Measurements from ENCODE around the gene ARHGAP23. TPM values are rescaled to one million over a fixed set of nuclear protein-coding genes. Genes with fewer than 3 reads are reported as not detected.
"Not testable (repeated sequence)": the region's sequence is repeated elsewhere in the genome, so short reads cannot be mapped to it uniquely, and the experiment has no call there.

Gene ARHGAP23
- total RNA-seq, 1 experiment from 2014 or later, result 6.4 TPM

DNA sequence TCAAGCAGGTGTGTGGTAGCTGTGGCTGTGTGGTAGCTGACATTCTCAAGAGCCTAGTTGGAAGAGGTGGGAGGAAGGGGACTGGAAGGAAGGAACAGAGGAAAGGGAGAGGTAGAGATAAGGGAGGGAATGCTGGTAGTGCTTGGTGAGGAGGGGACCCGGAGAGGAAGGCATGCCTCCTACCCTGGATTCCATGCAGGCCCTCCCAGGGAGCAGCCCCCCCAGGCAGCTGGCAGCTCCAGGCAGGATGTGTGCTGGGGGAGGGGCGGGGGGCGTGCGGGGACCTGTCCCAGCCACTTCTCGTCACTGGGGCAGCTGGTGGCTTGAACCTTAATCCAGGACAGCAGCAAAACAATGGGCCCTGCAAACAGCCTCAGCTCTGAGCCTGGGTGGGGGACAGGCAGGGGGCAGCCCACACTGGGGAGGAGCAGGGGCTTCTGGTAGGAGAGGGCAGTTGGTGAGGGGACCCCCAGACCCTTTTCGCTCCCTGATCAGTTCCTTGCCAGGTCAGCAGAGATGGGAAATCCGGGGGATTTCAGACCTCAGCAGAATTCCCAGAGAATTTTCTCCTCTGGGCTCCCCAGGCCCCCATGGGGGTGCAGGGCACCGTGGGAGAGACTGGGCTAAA lies 27.1 kb downstream of the ARHGAP23 start:
- DNase-seq (ENCODE audit: low spot score), result no peak
- in situ Hi-C loops (cut with HindIII; ENCODE audit: low sequenced_read_pairs), result no loop called here

DNA sequence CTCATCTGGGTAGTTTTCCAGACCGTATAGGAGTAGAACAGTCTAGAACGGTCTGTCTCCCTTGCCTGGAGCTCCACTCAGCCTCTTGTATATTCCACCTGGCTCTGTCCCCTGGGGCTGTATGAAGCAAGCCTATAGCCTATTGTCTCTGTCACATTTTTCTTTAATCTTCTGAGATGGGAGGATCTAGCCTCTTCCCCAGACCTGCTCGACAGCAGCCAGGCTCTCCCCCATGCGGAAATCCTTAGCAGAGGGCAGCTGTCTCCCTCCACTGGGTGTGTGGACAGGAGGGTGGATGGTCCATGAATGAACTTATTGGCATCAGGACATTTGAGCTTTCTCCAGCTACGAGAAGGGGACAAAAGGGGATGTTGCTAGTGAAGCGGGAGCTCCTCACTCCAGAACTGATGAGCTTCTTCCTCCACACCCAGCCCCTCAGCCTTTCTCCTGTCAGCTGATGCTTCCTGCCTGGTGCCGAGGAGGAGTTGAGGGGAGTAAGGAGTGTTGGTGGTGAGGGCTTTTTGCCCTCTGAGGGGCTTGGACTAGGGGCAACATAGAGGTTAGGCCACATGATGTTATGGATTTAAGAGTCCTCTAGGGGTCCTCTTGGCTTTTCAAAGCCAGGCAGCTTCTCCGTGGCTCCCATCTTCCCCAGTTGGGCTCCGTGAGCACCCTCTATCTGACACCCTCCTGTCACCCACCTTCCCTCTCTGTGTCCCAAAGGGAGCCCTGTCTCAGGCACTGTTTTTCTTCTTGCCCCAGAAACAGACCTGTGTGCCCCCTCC lies 28.0 kb downstream of the ARHGAP23 start:
- in situ Hi-C loops (cut with HindIII; ENCODE audit: low sequenced_read_pairs), result no loop called here
- DNase-seq (ENCODE audit: low spot score), result no peak

GRCh38 chr17:38457577-38458371 lies 29.5 kb downstream of the ARHGAP23 start:
- in situ Hi-C loops (cut with HindIII; ENCODE audit: low sequenced_read_pairs), result no loop called here
- no peak for DNase-seq (ENCODE audit: low spot score)

DNA sequence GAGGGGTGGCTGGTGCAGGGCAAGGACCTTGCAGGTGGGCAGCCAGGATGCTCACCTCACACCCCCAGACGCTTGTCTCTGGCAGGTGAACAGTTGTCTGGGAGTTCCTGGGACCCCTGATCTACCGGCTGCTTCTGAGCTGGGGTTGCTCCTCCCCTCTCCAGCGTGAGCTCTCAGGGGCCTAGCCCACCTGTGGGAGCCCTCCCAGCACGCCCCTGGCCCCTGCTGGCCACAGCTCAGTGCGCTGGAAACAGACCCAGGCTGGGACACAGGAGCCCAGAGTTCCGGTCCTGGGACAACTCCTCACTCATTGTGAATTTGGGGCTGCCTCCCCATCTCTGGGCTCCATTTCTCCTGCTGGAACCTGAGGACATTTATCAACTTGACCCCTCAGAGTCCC lies 30.3 kb downstream of the ARHGAP23 start:
- no peak for DNase-seq (ENCODE audit: low spot score)
- in situ Hi-C loops (cut with HindIII; ENCODE audit: low sequenced_read_pairs), result no loop called here

GRCh38 chr17:38459567-38459966 lies 31.3 kb downstream of the ARHGAP23 start:
- in situ Hi-C loops (cut with HindIII; ENCODE audit: low sequenced_read_pairs), result no loop called here

DNA sequence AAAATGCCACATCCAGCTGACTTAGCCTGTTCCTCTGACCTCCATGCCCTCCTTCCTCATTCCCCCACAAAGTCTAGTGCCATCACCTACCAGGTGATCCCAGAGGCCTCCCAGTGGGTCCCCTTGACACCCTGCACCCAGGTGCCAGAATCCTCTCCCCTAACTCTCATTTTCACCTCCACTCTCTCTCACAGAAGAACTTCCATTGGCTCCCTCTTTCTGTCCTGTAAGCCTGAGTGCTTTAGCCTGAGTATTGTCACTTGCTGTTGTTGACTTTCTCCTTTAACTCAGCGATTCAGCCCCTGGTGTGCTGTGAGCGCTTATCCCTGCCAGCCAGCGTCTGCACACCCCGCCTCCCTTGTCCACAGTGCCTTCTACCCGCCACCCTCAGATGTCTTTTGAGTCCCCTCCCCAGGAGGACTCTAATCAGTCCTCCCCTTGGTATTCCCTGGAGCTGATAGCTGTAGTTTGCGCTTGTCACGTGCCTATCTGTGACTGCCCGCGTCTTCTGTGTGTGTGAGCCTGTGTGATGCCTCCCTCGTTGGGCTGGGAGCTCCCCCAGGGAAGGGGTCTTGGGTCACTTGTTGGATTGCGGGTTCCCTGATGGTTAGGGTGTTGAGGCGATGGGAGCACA lies 31.9 kb downstream of the ARHGAP23 start:
- in situ Hi-C loops (cut with HindIII; ENCODE audit: low sequenced_read_pairs), result no loop called here
- DNase-seq (ENCODE audit: low spot score), result no peak

More at GRCh38 chr17:38459567-38459966, 31.3 kb downstream of the ARHGAP23 start:
- peak; percentile 78 for DNase-seq (ENCODE audit: low spot score)

- no peak for DNase-seq (ENCODE audit: low spot score)
Measured at GRCh38 chr17:38460716-38461630, 32.7 kb downstream of the ARHGAP23 start.

GRCh38 chr17:38461683-38462082 lies 33.4 kb downstream of the ARHGAP23 start:
- in situ Hi-C loops (cut with HindIII; ENCODE audit: low sequenced_read_pairs), result no loop called here
- no peak for DNase-seq (ENCODE audit: low spot score)

More at GRCh38 chr17:38460716-38461630, 32.7 kb downstream of the ARHGAP23 start:
- in situ Hi-C loops (cut with HindIII; ENCODE audit: low sequenced_read_pairs), result no loop called here

- DNase-seq (ENCODE audit: low spot score), result no peak
- in situ Hi-C loops (cut with HindIII; ENCODE audit: low sequenced_read_pairs), result no loop called here
Measured at GRCh38 chr17:38463451-38463858, 35.2 kb downstream of the ARHGAP23 start.

- DNase-seq (ENCODE audit: low spot score), result no peak
Measured at GRCh38 chr17:38464251-38464722, 36.0 kb downstream of the ARHGAP23 start.

GRCh38 chr17:38464723-38465390 lies 36.6 kb downstream of the ARHGAP23 start:
- in situ Hi-C loops (cut with HindIII; ENCODE audit: low sequenced_read_pairs), result no loop called here
- peak; percentile 86 for DNase-seq (ENCODE audit: low spot score)

More at GRCh38 chr17:38464251-38464722, 36.0 kb downstream of the ARHGAP23 start:
- in situ Hi-C loops (cut with HindIII; ENCODE audit: low sequenced_read_pairs), result no loop called here

- in situ Hi-C loops (cut with HindIII; ENCODE audit: low sequenced_read_pairs), result no loop called here
- DNase-seq (ENCODE audit: low spot score), result peak; percentile 68
Measured at GRCh38 chr17:38465391-38466345, 37.4 kb downstream of the ARHGAP23 start.

- in situ Hi-C loops (cut with HindIII; ENCODE audit: low sequenced_read_pairs), result no loop called here
- DNase-seq (ENCODE audit: low spot score), result no peak
Measured at GRCh38 chr17:38466346-38467315, 38.4 kb downstream of the ARHGAP23 start.

- in situ Hi-C loops (cut with HindIII; ENCODE audit: low sequenced_read_pairs), result no loop called here
- DNase-seq (ENCODE audit: low spot score), result no peak
Measured at GRCh38 chr17:38467491-38467890, 39.2 kb downstream of the ARHGAP23 start.

GRCh38 chr17:38469875-38470274 lies 41.6 kb downstream of the ARHGAP23 start:
- DNase-seq (ENCODE audit: low spot score), result no peak
- in situ Hi-C loops (cut with HindIII; ENCODE audit: low sequenced_read_pairs), result no loop called here

DNA sequence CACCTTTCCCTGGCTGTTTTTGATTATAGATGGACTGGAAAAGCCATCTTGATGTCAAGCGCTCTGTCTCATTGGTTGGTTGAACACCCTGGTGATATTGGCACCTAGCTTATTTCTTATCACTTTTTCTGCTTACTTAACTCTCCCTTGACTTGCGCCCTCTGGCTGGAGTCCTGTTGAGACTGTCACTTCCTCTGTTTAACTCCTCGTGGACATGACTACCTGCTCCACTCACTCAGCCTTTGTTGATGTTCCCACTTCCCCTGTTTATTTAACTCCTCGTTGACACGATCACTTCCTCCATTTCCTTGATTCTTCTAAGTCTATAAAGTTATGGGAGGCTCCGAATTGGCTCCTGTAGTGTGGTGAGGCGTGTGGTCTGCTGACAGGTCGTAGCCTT lies 43.0 kb downstream of the ARHGAP23 start:
- in situ Hi-C loops (cut with HindIII; ENCODE audit: low sequenced_read_pairs); DNase-seq (ENCODE audit: low spot score): not testable (repeated sequence)
